Mammary epithelial cell (primary cell): ENCODE data around the gene COA7.
"Not testable (repeated sequence)": the region's sequence is repeated elsewhere in the genome, so short reads cannot be mapped to it uniquely, and the experiment has no call there.

ENCODE experiments used
- EZH2 ChIP-seq: IDR thresholded peaks from 2 replicates; pipeline ENCODE4 v1.6.1; 2012; ENCODE audit warnings: low read length, inconsistent platforms, borderline replicate concordance
- TF ChIP-seq, protein P1 (sequence below), 2 donors: IDR thresholded peaks in 1 of 2; conservative IDR thresholded peaks in 1 of 2; 2 replicates each; pipeline ENCODE4 v1.5.1; 2011 to 2012; ENCODE audit warnings: inconsistent platforms in 2 of 2, low read length in 2 of 2, mild to moderate bottlenecking in 2 of 2, control low read depth in 1 of 2, low read depth in 1 of 2; ENCODE audit not compliant: insufficient read depth in 1 of 2; ENCODE audit errors: extremely low read depth in 1 of 2

DNA sequence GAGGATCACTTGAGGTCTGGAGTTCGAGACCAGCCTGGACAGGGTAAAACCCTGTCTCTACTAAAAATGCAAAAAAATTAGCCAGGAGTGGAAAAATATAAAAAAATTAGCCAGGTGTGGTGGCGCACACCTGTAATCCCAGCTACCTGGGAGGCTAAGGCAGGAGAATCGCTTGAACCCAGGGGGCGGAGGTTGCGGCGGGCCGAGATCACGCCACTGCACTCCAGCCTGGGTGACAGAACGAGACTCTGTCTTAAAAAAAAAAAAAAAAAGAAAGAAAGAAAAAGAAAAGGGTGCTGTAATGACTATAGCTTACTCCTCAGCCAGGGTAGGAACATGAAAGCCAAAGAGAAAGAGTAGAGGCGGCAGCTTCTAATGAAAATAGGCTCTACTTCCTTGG, 4.8 kb downstream of the COA7 start:
- TF ChIP-seq, protein P1, sequence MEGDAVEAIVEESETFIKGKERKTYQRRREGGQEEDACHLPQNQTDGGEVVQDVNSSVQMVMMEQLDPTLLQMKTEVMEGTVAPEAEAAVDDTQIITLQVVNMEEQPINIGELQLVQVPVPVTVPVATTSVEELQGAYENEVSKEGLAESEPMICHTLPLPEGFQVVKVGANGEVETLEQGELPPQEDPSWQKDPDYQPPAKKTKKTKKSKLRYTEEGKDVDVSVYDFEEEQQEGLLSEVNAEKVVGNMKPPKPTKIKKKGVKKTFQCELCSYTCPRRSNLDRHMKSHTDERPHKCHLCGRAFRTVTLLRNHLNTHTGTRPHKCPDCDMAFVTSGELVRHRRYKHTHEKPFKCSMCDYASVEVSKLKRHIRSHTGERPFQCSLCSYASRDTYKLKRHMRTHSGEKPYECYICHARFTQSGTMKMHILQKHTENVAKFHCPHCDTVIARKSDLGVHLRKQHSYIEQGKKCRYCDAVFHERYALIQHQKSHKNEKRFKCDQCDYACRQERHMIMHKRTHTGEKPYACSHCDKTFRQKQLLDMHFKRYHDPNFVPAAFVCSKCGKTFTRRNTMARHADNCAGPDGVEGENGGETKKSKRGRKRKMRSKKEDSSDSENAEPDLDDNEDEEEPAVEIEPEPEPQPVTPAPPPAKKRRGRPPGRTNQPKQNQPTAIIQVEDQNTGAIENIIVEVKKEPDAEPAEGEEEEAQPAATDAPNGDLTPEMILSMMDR (conservative IDR thresholded peaks at IDR 0.05 in 1 of 2, IDR thresholded peaks at IDR 0.05 in 1 of 2; ENCODE audit: extremely low read depth in 1 of 2, insufficient read depth in 1 of 2, low read depth in 1 of 2, low read length in 2 of 2) = not testable (repeated sequence)
- TF ChIP-seq EZH2 = not testable (repeated sequence)
